ENCODE results near the gene AKR1C8.
"Not testable (repeated sequence)": the region's sequence is repeated elsewhere in the genome, so short reads cannot be mapped to it uniquely, and the experiment has no call there.

Gene AKR1C8

DNA sequence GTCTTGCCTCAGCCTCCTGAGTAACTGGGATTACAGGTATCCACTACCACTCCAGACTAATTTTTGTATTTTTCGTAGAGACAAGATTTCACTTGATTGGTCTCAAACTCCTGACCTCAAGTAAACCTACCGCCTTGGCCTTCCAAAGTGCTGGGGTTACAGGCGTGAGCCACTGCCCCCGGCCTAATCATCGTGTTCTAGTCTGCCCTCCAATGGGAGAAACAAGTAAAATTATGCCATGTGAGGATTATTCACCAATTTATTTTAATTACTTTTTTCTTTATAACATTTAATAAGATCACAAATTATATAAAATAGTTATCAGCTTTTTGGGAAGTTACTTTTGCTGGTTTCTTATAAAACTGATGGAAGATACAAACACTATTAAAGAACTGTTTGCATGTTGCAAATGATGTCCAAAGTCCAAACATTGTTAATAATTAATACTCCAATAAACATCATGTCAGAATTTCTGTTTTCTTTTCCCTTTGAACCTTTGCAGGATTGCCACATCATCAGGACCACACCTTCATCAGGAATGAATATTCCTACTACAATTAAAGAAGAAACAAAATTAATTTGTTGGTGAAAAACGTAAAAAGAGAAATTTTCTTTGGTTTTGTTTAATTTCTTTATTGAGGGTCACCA, 10.9 kb upstream of the AKR1C8 start:
- Mint-ChIP-seq H3K9me3 (peaks cover 6% of the 10 kb centered on the region), H3K36me3 (no peaks in the 10 kb centered on the region), H3K4me3 (no peak overlapping the region), H3K27me3 (peaks cover 3% of the 10 kb centered on the region), H3K4me1 (no peaks in the 10 kb centered on the region), H3K27ac (no peak overlapping the region)
- no peak for DNase-seq
- CTCF ChIA-PET = no interaction called here

GRCh38 chr10:5194431-5194830, 9.5 kb upstream of the AKR1C8 start:
- H3K9me3 Mint-ChIP-seq = peaks cover 4% of the 10 kb centered on the region
- H3K27ac Mint-ChIP-seq = no peak overlapping the region
- peaks cover 3% of the 10 kb centered on the region for H3K27me3 Mint-ChIP-seq
- H3K4me3 Mint-ChIP-seq = no peak overlapping the region
- no peaks in the 10 kb centered on the region for H3K4me1 Mint-ChIP-seq
- DNase-seq = no peak
- H3K36me3 Mint-ChIP-seq = no peaks in the 10 kb centered on the region
- CTCF ChIA-PET = interaction anchor here (0.7 kb wide), 1 partner anchor 24 kb away, joined by 3 read pairs; no protein-coding TSS in a partner anchor

- CTCF ChIA-PET = no interaction called here
- no peaks in the 10 kb centered on the region for H3K36me3 Mint-ChIP-seq
- no peak overlapping the region for H3K27ac Mint-ChIP-seq
- no peak overlapping the region for H3K4me3 Mint-ChIP-seq
- no peaks in the 10 kb centered on the region for H3K9me3 Mint-ChIP-seq
- no peaks in the 10 kb centered on the region for H3K27me3 Mint-ChIP-seq
- DNase-seq = no peak
- no peaks in the 10 kb centered on the region for H3K4me1 Mint-ChIP-seq
Measured at GRCh38 chr10:5188358-5188757, 3.4 kb upstream of the AKR1C8 start.

DNA sequence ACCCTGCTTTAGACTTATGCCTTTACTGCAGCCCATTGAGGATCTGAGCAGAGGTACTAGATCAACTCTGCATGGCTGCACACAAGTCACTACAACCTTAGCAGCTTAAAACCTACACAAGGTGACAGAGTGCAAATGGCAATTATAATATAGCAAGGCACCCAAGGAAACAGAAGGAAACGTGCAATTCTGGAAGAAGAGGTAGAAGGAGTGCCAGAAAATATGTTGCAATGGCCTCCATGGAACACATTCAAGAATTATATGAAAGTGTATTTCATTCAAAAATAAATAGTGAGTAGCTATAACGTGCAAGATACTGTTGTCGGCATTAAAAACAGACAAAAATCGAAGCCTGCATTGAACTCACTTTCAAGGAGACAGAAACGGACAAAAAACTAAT, 2.9 kb upstream of the AKR1C8 start:
- Mint-ChIP-seq H3K4me3 (no peak overlapping the region), H3K36me3 (no peaks in the 10 kb centered on the region), H3K27ac (no peak overlapping the region), H3K27me3 (no peaks in the 10 kb centered on the region), H3K4me1 (no peaks in the 10 kb centered on the region), H3K9me3 (no peaks in the 10 kb centered on the region)
- CTCF ChIA-PET = no interaction called here
- DNase-seq = no peak

- CTCF ChIA-PET = interaction anchor here (0.7 kb wide), 1 partner anchor 12 kb away, joined by 3 read pairs; no protein-coding TSS in a partner anchor
- H3K9me3 Mint-ChIP-seq = peaks cover 1% of the 10 kb centered on the region
- no peak overlapping the region for H3K27ac Mint-ChIP-seq
- no peak overlapping the region for H3K4me3 Mint-ChIP-seq
- no peak for DNase-seq
- no peaks in the 10 kb centered on the region for H3K4me1 Mint-ChIP-seq
- no peaks in the 10 kb centered on the region for H3K27me3 Mint-ChIP-seq
- no peaks in the 10 kb centered on the region for H3K36me3 Mint-ChIP-seq
Measured at GRCh38 chr10:5183923-5184322, 1.0 kb downstream of the AKR1C8 start.

DNA sequence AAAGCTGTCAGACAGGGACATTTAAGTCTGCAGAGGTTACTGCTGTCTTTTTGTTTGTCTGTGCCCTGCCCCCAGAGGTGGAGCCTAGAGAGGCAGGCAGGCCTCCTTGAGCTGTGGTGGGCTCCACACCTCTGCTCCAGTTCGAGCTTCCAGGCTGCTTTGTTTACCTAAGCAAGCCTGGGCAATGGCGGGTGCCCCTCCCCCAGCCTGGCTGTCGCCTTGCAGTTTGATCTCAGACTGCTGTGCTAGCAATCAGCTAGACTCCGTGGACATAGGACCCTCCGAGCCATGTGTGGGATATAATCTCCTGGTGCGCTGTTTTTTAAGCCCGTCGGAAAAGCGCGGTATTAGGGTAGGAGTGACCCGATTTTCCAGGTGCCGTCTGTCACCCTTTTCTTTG, 4.4 kb downstream of the AKR1C8 start:
- CTCF ChIA-PET, H3K36me3 Mint-ChIP-seq, H3K4me1 Mint-ChIP-seq, H3K27ac Mint-ChIP-seq, H3K27me3 Mint-ChIP-seq, H3K4me3 Mint-ChIP-seq, H3K9me3 Mint-ChIP-seq, DNase-seq: not testable (repeated sequence)

DNA sequence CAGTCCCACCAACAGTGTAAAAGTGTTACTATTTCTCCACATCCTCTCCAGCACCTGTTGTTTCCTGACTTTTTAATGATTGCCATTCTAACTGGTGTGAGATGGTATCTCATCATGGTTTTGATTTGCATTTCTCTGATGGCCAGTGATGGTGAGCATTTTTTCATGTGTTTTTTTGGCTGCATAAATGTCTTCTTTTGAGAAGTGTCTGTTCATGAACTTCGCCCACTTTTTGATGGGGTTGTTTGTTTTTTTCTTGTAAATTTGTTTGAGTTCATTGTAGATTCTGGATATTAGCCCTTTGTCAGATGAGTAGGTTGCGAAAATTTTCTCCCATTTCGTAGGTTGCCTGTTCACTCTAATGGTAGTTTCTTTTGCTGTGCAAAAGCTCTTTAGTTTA, 9.4 kb downstream of the AKR1C8 start:
- H3K27me3 Mint-ChIP-seq, DNase-seq, CTCF ChIA-PET, H3K4me1 Mint-ChIP-seq, H3K9me3 Mint-ChIP-seq, H3K27ac Mint-ChIP-seq, H3K36me3 Mint-ChIP-seq, H3K4me3 Mint-ChIP-seq: not testable (repeated sequence)

DNA sequence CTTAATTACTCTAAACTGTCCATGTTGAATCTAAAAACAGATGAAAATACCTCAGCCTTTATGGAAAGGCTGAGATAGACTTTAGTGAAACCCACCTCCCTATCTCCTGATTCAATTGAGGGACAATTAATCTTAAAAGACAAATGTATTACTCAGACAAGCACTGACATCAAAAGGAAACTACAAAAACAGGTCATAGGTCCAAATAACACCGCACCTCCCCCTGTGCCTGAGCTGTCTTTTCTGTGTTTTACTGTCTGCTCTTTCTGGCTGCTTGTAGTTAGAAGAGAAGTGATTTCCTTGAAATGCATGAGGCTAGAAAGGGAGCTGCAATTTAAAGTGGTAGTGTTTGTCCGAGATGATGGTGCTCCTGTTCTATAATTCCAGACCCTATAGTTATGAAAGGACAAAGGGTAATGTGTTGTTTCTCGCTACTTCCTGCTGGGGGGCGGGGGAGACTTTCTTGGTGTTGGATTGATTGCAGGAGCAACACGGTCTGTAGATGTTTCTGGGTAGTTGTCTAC, 16.0 kb downstream of the AKR1C8 start:
- H3K27me3 Mint-ChIP-seq = no peaks in the 10 kb centered on the region
- H3K27ac Mint-ChIP-seq = no peak overlapping the region
- H3K4me1 Mint-ChIP-seq = no peaks in the 10 kb centered on the region
- H3K9me3 Mint-ChIP-seq = peaks cover 35% of the 10 kb centered on the region
- CTCF ChIA-PET = no interaction called here
- H3K4me3 Mint-ChIP-seq = no peak overlapping the region
- DNase-seq = no peak
- peaks cover 4% of the 10 kb centered on the region for H3K36me3 Mint-ChIP-seq

- Mint-ChIP-seq H3K9me3 (peaks cover 45% of the 10 kb centered on the region), H3K27ac (no peak overlapping the region), H3K4me3 (no peak overlapping the region), H3K36me3 (peaks cover 4% of the 10 kb centered on the region), H3K4me1 (no peaks in the 10 kb centered on the region), H3K27me3 (no peaks in the 10 kb centered on the region)
- CTCF ChIA-PET = no interaction called here
- DNase-seq = no peak
Measured at GRCh38 chr10:5165738-5166137, 19.2 kb downstream of the AKR1C8 start.

DNA sequence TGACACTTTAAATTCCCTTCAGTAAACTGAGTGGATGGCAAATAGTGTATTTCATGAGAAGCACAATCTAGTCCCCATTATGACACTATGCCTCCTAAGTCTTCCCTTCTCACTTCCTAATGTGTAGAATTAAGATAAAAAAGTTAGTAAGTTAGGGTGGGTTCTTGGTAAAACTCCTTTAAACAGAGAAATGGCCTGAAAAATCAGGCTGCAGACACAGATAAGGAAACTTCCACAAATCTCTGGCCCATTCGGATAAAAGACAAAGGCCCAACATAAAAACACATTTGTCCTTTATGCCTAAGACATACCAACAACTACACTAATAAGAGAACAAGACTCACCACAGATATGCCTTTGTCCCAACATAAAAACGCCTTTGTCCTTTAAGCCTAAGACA, 21.5 kb downstream of the AKR1C8 start:
- Mint-ChIP-seq H3K27me3 (no peaks in the 10 kb centered on the region), H3K27ac (no peak overlapping the region), H3K4me3 (no peak overlapping the region), H3K4me1 (no peaks in the 10 kb centered on the region), H3K9me3 (peaks cover 40% of the 10 kb centered on the region), H3K36me3 (peaks cover 4% of the 10 kb centered on the region)
- CTCF ChIA-PET = no interaction called here
- DNase-seq = no peak

DNA sequence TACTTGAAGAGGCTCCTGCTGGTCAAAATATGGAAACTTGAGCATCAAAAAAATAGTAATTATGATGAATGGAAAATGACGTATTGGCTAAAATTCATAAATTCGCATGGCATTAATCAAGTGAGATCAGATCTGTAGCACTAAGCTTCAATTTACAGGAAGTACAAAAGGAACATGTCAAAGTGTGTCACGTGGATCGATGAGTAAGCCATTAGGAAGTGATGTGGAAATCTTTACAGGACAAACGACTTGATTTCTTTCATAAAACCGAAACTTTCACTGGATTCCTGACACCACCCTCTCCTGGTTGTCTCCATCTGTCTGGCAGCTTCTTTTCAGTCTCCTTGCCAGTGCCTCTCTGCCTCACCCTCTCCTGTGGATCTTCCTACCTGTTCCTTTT, 25.8 kb downstream of the AKR1C8 start:
- Mint-ChIP-seq H3K36me3 (no peaks in the 10 kb centered on the region), H3K4me1 (no peaks in the 10 kb centered on the region), H3K4me3 (no peak overlapping the region), H3K9me3 (peaks cover 10% of the 10 kb centered on the region), H3K27ac (no peak overlapping the region), H3K27me3 (peaks cover 3% of the 10 kb centered on the region)
- CTCF ChIA-PET = no interaction called here
- DNase-seq = no peak

GRCh38 chr10:5157501-5157900, 27.4 kb downstream of the AKR1C8 start:
- Mint-ChIP-seq H3K9me3 (peaks cover 6% of the 10 kb centered on the region), H3K36me3 (no peaks in the 10 kb centered on the region), H3K4me1 (no peaks in the 10 kb centered on the region), H3K27ac (no peak overlapping the region), H3K4me3 (no peak overlapping the region), H3K27me3 (peaks cover 3% of the 10 kb centered on the region)
- CTCF ChIA-PET = no interaction called here
- DNase-seq = no peak

DNA sequence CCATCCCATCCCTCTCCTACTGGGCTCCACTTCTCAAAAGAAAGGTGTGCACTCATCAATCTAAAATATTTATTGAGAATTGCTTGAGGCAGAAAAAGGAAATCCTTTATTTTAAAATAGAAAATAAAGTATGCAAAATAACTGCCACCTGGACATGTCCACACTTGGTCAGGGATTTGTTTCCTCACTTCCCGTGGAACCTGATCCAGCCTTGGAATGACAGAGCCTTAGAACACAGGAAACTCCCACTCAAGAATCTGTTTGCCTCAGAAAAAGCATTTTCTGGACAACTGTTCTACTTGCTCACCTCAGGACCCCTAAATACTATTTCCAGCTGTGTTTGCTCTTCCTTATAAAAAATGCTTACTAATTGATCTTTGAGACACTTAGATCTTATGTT, 29.0 kb downstream of the AKR1C8 start:
- DNase-seq = no peak
- H3K9me3 Mint-ChIP-seq = peaks cover under 1% of the 10 kb centered on the region
- CTCF ChIA-PET = no interaction called here
- peaks cover 3% of the 10 kb centered on the region for H3K27me3 Mint-ChIP-seq
- H3K4me3 Mint-ChIP-seq = no peak overlapping the region
- H3K27ac Mint-ChIP-seq = no peak overlapping the region
- H3K4me1 Mint-ChIP-seq = no peaks in the 10 kb centered on the region
- H3K36me3 Mint-ChIP-seq = no peaks in the 10 kb centered on the region

DNA sequence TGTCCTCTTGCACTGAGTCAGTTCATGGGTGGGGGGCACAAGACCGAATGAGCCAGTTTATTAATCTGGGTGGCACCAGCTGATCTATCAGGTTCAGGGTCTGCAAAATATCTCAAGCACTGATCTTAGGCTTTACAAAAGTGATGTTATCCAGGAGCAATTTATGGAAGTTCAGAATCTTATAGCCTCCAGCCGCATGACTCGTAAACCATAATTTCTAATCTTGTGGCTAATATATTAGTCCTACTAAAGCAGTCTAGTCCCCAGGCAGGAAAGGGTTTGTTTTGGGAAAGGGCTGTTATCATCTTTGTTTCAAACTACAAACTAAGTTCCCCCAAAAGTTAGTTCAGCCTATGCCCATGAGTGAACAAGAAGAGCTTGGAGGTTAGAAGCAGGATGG, 33.9 kb downstream of the AKR1C8 start:
- Mint-ChIP-seq H3K4me3 (no peak overlapping the region), H3K36me3 (no peaks in the 10 kb centered on the region), H3K27me3 (no peaks in the 10 kb centered on the region), H3K4me1 (no peaks in the 10 kb centered on the region), H3K9me3 (peaks cover 2% of the 10 kb centered on the region), H3K27ac (no peak overlapping the region)
- CTCF ChIA-PET = no interaction called here
- DNase-seq = no peak

GRCh38 chr10:5148678-5149032, 36.3 kb downstream of the AKR1C8 start:
- CTCF ChIA-PET = interaction anchor here (0.7 kb wide), 1 partner anchor 24 kb away, joined by 3 read pairs; no protein-coding TSS in a partner anchor
- no peak overlapping the region for H3K4me3 Mint-ChIP-seq

More at GRCh38 chr10:5148678-5149032, 36.3 kb downstream of the AKR1C8 start:
- H3K36me3 Mint-ChIP-seq = no peaks in the 10 kb centered on the region
- H3K9me3 Mint-ChIP-seq = peaks cover 2% of the 10 kb centered on the region
- no peak overlapping the region for H3K27ac Mint-ChIP-seq
- no peak for DNase-seq
- H3K27me3 Mint-ChIP-seq = no peaks in the 10 kb centered on the region
- no peaks in the 10 kb centered on the region for H3K4me1 Mint-ChIP-seq

Data from activated naive CD4-positive, alpha-beta T cell treated with anti-CD3 and anti-CD28 coated beads, Interleukin-2, amount 10 ng/mL, durations not matched to agents 7 days and 5 days (primary cell).